Fibroblast of skin of scalp (primary cell): ENCODE results near the gene MED25. TPM values are rescaled to one million over a fixed set of nuclear protein-coding genes. Genes with fewer than 3 reads are reported as not detected.

Source experiments
- DNase-seq: peaks from one replicate; pipeline ENCODE4 v3.0.0-alpha.2; 2013
- polyA plus RNA-seq, 2 experiments: library from polyadenylated mRNA; unstranded; fragments of 120-200 nt; gene quantifications; one replicate each; pipeline ENCODE4 v1.2.1, GENCODE V29; 2013; ENCODE audit not compliant: insufficient read length in 2 of 2

MED25 gene
- polyA plus RNA-seq (2013, experiment 1 of 2; ENCODE audit: insufficient read length) = 40.7 TPM
- 40.7 TPM for polyA plus RNA-seq (2013, experiment 2 of 2; ENCODE audit: insufficient read length)

DNA sequence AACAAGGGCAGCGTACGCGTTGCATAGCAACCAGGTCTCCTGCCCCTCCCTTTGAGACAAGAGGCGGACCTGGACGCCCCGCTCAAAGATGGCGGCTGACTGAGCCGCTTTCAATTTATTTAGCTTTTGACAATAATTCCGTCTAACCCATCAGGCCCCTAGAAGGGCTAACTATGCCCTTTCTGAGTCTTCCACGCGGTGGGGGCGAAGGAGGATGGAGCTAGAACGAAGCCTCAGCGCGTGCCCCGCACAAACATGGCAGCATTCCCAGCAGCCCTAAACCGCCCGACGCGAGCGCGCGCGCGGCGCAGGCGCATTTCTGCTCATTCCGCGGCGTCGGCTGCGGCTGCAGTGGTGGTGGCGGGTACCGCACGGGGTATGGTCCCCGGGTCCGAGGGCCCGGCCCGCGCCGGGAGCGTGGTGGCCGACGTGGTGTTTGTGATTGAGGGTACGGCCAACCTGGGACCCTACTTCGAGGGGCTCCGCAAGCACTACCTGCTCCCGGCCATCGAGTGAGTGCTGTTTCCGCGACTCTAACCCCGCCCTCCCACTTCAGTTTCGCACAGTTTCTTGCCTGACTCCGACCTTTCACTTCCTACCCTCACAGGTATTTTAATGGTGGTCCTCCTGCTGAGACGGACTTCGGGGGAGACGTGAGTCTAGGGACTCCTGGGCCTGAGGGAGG lies at the start of gene MED25:
Gene MED25 (plus strand): TSS at position 326 of the 685 bp plus-strand sequence. CDS start 53 bp downstream, at position 379.
- peak; percentile 85 for DNase-seq

DNA sequence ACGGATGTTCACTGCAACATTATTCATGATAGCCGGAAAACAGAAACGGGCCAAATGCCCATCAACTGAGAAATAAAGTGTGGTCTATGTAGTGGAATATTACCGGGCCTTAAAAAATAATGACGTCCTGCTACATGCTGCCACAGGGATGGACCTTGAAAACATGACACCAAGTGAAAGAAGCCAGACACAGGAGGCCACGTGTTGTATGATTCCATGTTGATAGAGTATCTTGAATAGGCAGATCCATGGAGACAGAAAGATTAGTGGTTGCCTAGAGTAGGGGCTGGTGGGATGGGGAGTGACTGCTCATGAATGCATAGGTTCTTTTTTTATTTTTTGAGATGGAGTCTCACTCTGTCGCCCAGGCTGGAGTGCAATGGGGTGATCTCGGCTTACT lies 47.6 kb upstream of the MED25 start:
- DNase-seq = no peak

DNA sequence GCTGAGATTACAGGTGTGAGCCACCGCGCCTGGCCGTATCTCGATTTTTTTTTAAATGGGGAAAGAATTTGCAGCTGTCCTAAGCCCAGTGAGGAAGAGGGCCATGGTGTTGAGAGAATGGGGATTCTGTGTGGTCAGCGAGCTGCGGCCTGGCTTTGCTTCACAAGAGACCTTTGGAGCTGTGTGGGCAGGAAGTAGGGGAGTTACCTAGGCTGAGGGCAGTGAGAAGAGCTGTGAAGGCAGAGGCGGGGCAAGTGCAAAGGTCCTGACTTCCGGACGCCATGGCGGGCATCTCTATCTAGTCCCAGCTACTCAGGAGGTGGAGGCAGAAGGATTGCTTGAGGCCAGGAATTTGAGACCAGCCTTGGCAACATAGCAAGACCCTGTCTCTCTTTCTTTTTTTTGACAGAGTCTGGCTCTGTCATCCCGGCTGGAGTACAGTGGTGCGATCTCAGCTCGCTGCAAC lies 46.4 kb upstream of the MED25 start:
- DNase-seq = no peak

DNA sequence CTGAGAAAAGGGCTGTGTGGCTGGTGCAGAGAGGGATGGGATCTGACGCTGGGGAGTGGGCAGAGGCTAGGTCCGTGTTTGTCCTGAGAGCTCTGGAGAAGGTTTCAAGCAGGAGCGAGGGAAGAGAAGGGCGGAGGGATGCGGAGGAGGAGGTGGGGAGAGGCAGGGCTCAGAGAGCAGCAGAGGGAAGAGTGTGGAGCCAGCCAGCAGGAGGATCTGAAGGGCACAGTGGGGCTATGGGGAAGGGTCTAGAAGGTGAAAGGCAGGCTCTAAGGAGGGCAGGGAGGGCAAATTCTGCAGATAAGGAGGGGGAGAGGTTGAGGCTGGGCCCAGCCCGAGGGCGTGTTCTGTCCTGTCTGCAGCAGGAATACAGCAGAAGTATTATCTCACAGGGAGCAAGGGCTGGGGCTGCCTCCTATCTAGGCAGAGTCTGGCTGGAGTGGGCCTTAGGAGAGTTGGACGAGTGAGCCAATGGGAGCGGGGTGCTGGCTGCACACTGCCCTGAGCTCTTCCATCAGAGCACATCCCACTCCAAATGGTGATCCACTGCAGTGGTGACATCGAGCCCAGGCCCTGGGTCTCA lies 45.1 kb upstream of the MED25 start:
- DNase-seq = no peak

DNA sequence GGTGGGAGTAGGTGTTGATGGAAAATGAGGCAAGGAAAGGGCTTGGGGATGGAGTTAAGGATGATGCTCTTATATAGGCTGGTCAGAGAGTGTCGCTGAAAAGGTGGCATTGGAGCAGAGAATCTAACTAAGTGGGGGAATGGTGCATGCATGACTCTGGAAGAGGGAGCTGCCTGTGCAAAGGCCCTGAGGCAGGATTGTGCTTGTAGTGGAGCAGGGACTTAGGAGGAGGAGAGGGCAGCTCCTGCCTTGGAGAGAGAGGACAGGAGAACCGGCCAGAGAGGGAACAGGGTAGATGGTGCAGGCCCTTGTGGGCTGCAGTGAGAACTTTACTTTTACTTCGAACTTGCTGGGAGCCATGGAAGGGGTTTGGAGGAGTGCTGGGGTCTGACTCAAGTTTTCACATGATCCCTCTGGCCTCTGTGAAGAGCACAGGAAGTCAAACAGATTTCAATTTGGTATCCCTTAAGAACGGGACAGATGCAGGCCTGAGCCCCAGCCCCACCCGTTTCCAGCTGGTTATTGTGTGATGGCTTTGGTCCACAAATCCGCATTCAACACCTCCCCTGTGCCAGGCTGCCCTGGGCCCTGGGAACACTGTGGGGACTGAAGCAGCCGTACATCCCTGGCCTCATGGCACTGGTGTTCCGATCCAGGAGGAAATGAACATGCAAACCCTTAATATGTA lies 44.3 kb upstream of the MED25 start:
- DNase-seq = no peak

DNA sequence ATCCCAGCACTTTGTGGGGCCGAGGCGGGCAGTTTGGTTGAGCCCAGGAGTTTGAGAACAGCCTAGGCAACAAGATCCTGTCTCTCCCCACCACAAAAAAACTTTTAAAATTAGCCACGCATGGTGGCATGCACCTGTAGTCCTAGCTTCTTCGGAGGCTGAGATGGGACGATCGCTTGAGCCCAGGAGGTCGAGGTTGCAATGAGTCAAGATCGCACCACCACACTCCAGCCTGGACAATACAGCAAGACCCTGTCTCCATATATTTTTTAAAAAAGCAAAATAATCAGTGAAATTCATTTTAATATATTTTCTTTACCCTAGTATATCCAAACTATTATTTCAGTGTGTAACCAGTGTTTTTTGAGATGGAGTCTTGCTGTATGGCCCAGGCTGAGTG lies 43.1 kb upstream of the MED25 start:
- no peak for DNase-seq

DNA sequence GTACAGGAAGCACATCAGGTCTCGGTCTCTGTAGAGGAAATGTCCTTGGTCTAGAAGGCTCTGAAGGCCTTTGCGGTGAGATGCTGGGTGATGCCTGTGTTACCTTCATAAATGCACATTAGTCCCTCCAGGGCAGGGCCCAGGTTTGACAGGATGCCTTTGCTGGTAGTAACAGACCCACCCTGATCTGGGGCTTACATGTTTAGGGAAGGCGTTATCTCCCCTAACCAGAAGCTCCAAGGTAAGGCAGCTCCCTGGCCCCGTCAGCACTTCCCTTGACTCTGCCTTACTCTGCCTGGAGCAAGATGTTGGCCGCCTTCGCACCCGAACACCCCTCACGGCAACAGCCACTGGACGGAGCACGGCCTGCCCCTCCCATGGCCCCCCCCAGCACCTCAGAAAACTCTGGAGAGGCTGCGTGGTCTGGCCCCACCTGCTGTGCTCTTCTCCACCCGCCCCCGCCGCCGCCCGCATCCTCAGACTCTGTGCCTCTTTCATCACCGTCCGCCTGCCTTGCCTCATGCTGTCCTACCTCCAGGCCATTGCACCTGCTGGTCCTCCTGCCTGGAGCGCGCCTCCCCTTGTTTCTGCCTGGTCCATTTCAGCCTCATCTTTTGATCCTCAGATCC lies 42.2 kb upstream of the MED25 start:
- DNase-seq = no peak

DNA sequence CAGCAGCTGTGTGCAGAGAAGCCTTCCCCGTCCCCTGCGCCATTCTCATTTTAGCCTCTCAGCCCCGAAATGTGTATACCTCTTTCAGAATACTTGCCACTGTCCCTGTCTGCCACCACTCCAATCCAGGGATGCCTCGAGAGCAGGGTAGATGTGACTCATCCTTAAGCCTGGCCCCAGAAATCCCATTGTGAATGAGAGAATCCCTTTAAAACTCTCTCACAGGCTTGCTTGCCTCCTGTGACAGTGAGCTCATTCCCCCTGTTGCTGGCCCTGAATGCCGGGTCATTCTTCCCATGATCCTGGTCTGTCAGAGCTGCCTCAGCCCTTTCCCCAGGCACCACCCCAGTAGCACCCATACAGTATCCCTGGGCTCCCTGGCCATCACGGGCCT lies 41.7 kb upstream of the MED25 start:
- DNase-seq = no peak

DNA sequence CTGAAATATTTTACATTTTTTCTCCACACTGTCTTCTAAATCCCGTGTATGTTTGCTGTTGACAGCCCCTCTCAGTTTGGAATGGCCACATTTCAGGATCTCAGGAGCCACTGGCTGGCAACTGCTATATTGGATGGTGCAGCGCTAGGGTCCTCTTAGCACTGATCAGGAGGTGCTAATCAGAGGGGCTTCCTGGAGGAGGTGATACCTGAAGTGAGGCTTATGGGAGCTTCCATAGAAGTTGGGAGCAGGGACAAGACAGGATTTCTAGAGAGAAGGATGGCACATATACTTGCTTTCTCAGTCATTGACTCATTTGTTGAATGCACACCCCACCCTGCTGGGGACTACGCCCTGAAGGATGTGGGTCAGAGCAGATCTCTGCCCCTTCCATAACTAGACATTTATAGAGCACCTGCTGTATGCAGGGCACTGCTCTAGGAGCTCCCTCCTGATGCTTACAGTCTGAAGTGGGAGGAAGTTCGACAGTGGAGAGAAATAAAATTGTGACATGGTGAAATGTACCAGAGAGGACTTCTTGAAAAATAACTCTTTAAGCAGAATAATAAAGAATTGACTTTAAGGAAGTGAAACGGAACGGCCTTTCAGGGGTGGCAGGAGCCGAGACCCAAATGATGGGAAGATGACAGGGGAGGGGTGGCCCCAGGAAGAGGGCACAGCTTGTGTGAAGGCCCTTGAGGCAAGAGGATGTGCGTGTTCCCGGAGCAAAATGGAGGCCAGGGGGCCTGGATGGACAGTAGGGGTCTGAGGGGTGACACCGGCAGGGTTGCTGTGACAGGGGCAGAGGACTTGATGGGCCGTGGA lies 38.1 kb upstream of the MED25 start:
- no peak for DNase-seq

DNA sequence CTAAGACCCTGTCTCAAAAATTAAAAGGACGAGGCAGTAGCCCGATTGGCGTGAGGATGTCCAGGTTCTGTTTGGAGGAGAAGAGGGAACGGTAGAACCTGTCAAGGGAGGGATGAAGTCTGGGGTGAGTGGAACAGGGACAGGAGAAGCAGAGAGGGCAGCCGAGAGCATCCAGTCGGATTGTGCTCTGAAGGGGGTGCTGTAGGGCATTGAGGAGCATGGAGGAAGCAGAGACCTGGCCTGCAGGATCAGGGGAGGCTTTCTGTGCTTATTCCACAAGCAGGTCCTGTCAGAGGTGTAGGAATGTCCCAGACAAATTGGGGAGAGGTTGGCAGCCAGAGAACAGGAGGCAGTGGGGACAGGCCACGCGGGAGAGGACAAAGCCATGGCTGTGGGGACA lies 37.2 kb upstream of the MED25 start:
- DNase-seq = no peak

DNA sequence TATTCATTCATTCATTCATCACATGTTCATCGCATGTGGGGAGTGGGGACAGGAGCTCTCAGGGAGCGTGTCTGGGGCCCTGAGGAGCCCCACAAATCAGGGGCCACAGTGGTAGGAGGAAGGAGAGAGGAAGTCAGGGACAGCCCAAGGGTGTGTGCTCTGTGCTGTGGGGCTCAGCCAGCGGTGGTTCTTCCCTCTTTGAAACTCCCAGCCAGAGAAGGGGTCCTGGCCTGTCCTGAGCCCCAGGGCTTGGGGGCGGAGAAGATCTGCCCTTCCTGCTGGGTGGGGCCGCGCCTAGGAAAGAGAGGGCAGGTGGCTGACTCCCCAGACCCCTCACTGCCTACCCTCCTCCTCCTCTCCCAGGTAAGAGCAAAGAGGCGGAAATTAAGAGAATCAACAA lies 36.7 kb upstream of the MED25 start:
- no peak for DNase-seq

DNA sequence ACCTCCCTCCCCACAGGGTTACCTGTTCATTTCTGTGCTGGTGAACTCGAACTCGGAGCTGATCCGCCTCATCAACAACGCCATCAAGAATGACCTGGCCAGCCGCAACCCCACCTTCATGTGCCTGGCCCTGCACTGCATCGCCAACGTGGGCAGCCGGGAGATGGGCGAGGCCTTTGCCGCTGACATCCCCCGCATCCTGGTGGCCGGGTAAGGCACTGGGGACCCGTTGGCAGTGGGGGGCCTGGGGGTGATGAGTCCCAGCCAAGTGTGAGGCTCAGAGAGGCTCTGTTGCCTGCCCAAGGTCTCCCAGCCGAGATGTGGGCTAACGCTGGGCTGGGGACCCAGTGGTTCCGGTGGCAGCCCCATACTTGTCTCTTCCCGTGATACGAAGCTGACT lies 35.6 kb upstream of the MED25 start:
- no peak for DNase-seq

DNA sequence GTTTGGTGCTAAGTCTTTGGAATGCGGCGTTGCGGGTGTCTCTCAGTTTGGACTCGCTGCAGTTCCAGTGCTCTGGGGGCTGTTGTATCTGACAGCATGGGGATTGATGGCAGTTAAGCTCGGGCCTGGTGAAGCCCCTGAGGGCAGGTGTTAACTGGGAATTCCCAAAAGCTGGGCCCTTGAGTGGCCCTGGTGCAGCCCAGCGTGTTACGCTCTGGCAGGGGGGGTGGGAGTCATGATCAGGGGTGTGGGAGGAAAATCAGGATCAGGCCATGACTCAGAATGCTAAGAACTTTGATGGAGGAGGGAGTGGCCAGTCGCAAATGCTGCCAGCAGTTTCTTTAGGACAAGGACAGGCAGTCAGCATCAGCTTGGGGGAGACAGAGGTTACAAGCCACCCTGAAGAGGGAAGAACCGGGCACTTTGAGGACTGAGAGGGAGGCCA lies 31.7 kb upstream of the MED25 start:
- peak; percentile 46 for DNase-seq

DNA sequence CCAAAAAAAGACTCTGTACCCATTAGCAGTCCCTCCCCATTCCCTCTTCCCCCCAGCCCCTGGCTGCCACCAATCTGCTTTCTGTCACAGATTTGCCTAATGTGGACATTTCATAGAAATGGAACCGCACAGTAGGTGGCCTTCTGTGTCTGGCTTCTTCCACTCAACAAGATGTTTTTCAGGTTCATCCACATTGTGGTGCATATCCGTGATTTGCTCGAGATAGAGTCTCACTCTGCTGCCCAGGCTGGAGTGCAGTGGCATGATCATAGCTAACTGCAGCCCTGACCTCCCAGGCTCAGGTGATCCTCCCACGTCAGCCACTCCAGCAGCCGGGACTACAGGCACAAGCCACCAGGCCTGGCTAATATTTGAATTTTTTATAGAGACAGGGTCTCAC lies 30.3 kb upstream of the MED25 start:
- no peak for DNase-seq

DNA sequence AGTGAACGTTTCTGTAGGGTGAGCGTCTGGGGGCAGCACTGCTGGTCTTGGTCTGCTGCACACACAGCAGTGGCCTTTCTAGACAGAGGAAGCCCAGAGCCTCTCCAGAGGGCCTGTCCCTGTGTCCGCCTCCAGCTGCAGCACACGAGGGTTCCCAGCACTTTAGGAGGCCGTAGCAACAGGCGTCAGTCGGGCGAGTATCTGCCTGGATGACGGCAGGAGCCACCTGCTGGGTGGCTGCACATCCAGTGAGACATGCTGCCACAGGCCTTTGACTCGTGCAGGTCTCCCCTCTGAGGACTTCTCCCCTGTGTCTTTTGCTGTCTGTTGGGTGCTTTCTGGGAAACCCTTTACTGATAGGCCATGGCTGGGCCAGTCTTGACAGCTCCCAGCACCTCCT lies 29.2 kb upstream of the MED25 start:
- DNase-seq = no peak

DNA sequence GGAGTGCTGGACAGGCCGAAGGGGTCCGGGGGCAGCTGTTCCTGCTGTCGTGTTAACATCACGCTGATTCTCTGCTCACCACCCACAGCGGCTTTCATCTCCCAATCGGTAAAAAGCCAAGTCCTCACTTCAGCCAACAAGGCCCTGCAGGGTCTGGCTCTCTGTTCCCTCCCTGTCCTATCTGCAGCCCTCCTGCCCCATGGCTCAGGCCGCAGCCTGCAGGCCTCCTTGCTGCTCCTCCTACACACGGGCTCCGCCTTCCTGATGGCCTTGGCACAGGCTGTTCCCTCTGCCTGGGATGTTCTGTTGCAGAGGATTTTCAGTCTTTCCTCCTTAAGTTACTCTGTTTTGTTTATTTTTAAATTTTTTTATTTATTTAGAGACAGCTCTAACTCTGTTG lies 27.2 kb upstream of the MED25 start:
- no peak for DNase-seq

DNA sequence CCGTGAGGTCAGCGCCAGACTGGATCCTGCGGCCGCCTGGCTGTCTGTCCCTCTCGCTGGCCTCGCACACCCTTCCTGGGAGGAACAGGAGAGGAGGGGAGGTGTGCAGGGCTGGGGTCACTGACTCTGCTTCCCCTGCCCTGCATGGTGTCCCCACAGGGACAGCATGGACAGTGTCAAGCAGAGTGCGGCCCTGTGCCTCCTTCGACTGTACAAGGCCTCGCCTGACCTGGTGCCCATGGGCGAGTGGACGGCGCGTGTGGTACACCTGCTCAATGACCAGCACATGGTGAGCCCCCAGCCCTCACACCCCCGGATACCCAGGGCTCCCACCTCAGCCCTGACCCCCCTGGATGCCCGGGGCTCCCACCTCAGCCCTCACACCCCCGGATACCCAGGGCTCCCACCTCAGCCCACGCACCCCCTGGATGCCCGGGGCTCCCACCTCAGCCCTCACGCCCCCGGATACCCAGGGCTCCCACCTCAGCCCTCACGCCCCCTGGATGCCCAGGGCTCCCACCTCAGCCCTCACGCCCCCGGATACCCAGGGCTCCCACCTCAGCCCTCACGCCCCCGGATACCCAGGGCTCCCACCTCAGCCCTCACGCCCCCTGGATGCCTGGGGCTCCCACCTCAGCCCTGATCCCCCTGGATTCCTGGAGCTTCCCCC lies 26.2 kb upstream of the MED25 start:
- DNase-seq = no peak

DNA sequence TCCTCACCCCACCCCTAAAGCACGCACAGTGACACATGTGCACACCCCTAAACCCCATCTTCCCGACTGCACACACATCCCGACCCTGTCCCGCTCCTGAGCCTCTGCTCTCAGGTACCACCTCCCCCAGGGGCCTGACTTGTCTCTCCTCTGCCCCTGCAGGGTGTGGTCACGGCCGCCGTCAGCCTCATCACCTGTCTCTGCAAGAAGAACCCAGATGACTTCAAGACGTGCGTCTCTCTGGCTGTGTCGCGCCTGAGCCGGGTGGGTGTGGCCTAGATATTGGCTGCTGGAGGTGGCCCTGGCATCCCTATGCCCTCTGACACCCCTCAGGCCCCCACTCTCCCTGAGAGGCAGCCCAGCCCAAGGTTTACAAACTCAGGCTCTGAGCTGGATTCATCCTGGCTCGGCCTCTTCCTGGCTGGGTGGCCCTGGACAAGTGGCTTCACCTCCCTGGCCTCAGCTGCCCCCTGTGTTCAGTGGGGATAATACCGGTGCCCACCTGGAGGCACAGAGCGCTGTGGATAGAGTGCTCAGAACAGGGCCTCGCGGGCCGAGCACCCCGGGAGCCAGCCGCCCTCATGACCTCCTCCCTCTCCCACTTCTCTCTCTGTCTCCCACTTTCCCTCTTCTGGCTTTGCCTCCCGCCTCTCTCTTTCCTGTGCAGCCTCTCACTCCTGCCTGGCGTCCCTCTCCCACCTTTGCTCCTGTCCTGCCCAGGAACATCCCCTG lies 25.1 kb upstream of the MED25 start:
- DNase-seq = no peak

DNA sequence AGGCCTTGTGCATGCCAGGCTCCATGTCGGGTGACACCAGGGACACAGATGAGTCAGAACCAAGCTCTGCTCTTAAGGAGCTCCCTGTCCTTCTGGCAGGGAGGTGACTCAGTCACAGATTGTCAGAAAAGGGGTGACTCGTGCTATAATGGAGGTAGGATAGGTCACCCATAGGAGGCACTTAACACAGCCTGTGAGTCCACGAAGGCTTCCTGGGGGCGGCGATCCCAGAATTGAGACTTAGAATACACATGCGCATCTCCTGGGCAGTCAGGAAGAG lies 24.6 kb upstream of the MED25 start:
- DNase-seq = peak; percentile 30

DNA sequence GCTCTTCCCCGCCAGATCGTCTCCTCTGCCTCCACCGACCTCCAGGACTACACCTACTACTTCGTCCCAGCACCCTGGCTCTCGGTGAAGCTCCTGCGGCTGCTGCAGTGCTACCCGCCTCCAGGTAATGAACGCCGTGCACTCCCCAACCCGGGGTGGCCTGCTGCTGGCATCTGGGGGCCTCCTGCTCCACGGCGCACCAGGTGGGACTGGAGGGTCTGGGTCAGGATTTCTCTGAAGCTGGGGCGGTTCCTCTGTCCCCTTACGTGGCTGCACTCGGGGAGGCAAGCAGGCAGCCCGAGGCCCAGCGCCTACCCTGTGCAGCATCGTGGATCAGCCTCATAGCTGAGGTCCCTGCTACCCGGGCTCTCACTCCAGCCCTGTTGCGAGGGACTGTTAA lies 22.5 kb upstream of the MED25 start:
- no peak for DNase-seq

DNA sequence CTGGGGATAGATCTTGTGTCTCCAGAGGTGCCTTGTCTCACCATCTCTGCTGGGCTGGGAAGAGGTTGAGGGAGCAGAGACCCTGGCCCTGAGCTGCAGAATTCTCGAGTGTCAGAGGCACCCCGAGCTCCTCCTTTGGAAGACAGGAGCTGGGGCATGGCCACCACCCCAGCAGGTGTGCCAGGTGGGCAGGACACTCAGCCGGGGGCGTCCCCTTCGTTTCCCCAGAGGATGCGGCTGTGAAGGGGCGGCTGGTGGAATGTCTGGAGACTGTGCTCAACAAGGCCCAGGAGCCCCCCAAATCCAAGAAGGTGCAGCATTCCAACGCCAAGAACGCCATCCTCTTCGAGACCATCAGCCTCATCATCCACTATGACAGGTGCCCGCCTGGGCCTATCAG lies 19.5 kb upstream of the MED25 start:
- no peak for DNase-seq
